ENCODE results near the gene NCAM2.

NCAM2 gene

DNA sequence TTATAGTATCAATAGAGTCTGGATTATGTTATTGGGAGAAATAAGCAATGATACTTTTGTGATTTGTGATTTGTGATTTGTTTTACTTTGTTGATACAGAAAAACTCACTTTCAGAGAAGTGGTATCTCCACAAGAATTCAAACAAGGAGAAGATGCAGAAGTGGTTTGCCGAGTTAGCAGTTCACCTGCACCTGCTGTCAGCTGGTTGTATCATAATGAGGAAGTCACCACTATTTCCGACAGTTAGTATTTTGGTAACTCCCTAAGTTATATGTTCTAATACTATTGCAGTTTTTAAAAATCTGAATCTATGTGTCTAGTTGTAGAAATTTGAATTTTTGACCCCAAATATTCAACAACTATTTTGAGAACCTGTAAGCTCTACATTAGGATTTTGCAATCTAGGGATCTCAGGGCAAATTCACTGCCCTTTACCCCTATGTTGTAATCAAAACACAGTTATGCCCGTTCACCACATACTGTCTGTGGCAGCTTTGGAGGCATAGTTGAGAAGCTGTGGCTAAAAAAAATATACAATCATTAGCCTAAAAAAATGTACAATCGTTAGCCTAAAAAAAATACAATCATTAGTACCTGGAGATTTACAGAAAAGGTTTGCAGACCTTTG lies 288.1 kb downstream of the NCAM2 start:
- no peak for DNase-seq (ENCODE audit: insufficient read length, low spot score)
- FAIRE-seq: no peak

DNA sequence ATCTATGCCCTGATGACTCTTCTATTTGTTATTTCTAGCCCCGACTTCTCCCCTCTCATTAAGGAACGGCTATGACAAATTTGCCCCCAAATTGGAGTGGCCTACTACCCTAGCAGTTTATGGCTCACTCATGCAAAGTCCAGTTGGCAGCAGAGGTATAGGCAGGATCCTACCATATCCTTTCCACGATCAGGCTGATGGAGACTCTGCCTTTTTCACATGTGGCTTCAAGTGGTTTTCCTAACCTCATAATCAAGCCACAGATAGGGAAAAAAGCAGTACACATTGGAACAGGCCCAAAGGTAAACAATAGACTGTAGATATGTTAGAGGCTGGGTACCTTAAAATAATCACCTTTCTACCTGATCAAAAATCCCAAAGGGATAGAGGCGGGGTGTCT lies 292.5 kb downstream of the NCAM2 start:
- no peak for FAIRE-seq
- no peak for DNase-seq (ENCODE audit: insufficient read length, low spot score)

DNA sequence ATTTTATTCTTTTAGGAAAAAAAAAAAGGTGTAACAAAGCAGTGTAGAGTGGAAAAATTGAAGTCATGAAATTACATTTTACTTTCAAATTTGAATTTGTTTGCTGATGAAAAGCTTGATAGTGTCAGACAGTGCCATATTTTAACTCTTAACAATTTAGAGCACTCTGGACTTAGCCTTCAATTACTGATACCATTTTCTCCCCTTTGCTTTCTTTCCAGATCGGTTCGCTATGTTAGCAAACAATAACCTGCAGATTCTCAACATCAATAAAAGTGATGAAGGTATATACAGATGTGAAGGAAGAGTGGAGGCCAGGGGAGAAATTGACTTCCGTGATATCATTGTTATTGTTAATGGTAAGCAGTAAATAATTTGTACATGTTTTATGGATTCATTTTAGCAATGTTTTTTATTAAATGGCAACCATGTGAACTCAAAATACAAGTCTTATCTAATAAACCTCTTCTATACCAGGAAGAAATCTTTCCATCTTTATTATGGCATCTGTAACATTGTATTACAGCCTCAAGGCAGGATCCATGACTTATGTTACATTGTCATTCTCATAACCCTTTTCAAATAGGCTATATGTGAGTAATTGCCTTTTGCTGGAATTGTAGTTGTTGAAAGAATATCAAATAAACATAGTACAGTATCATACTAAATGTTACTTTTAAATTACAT lies 293.8 kb downstream of the NCAM2 start:
- FAIRE-seq (no peak), DNase-seq (ENCODE audit: insufficient read length, low spot score) (no peak)

DNA sequence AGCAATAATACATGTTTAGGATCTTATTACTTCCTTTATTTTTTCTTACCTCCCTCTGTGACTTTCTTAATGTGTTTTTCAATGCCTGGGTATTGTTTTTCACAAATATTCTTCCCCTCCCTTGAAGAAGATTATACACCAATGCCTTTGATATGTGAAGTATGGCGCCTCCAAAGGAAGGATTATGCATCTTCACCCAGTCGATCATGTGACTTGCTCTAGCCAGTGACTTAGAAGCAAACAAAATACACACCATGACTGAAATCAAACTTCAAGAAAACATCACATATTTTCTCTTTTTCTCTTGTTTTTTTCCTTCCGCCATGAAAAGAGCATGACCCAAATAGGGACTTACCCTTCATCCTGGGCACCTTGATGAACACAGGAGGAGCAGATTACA lies 297.1 kb downstream of the NCAM2 start:
- no peak for FAIRE-seq
- no peak for DNase-seq (ENCODE audit: insufficient read length, low spot score)

DNA sequence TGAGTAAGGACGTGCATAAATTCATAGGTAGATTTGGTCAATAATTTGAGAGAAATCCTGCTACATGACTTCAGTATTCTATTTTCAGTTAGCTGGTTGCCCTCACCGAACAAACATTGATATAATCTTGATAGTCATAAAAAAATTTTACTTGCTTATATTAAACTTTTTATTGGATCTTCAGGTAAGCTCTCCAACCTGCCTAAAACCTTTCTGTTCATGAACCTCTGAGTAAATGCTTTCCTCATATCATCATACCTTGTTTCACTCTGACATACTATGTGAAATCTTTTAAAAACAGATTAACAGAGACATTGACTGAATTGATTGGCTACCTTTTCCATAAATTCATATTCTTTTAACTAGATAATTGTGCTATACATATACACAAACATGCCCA lies 299.0 kb downstream of the NCAM2 start:
- no peak for DNase-seq (ENCODE audit: insufficient read length, low spot score)
- FAIRE-seq: no peak

- FAIRE-seq: no peak
Observed at GRCh38 chr21:21301013-21301412, 302.8 kb downstream of the NCAM2 start.

GRCh38 chr21:21309510-21309909 lies 311.3 kb downstream of the NCAM2 start:
- FAIRE-seq (no peak), DNase-seq (ENCODE audit: insufficient read length, low spot score) (no peak)

More at GRCh38 chr21:21301013-21301412, 302.8 kb downstream of the NCAM2 start:
- DNase-seq (ENCODE audit: insufficient read length, low spot score): no peak

GRCh38 chr21:21324297-21324696 lies 326.1 kb downstream of the NCAM2 start:
- DNase-seq (ENCODE audit: insufficient read length, low spot score) (no peak), FAIRE-seq (no peak)

DNA sequence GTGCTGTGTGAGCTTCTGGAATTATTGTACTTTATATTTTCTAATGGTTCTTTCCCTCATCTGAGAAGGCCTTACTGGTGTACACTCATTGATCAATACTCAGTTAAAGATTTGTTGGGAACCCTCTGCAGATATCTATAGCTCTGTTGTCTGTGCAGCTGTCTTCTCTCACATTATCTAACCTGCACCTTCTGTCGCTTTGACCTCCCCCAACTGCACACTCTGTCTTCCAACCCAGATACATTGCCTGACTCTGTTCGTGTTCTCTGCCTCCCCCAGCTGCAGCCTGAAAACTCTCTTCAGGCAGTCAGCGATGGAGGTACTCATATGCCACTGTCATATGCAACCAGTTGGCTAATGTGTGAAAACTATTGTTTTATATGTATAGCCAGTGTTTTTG lies 334.3 kb downstream of the NCAM2 start:
- FAIRE-seq: no peak
- no peak for DNase-seq (ENCODE audit: insufficient read length, low spot score)

- FAIRE-seq (no peak), DNase-seq (ENCODE audit: insufficient read length, low spot score) (no peak)
Observed at GRCh38 chr21:21341041-21341440, 342.8 kb downstream of the NCAM2 start.

GRCh38 chr21:21345296-21345695 lies 347.1 kb downstream of the NCAM2 start:
- DNase-seq (ENCODE audit: insufficient read length, low spot score) (no peak), FAIRE-seq (no peak)

- DNase-seq (ENCODE audit: insufficient read length, low spot score) (no peak), FAIRE-seq (no peak)
Observed at GRCh38 chr21:21345872-21346271, 347.7 kb downstream of the NCAM2 start.

GRCh38 chr21:21366277-21366676 lies 368.1 kb downstream of the NCAM2 start:
- FAIRE-seq (no peak), DNase-seq (ENCODE audit: insufficient read length, low spot score) (no peak)

DNA sequence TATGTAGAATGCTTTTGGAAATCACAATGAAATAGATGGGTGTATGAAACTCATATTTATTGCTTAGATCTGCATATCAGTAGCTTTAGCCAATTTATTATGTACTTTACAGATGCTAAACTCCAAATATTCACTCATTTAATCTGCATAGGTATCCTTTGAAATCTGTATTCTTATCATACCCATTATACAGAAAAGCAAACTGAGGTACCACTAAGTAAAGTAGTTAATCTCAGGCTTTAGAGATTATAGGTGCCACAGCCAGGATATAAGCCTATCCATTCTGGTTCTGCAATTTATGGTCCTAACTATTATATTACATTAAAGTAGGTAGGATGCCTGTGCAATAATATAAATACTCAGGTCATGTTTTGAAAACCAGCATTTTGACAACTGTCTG lies 369.4 kb downstream of the NCAM2 start:
- DNase-seq (ENCODE audit: insufficient read length, low spot score) (no peak), FAIRE-seq (no peak)

DNA sequence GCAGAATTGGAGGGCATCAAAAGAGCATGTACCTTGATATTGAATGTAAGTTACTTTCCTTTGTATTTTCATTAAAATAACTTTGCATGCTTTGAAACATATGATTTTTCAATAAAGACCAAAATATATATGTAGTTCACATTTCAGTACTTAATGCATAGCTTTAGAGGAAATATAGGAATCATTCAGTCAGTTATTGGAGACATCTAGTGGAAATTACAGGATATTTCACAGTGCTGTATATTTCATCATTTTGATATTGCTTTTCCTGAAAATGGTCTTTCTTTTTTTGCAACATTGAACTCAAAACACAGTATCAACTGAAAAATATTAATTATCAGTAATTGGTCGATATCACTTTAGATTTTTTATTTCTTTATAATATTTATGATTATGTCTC lies 375.8 kb downstream of the NCAM2 start:
- FAIRE-seq: no peak
- DNase-seq (ENCODE audit: insufficient read length, low spot score): no peak

GRCh38 chr21:21383126-21383525 lies 384.9 kb downstream of the NCAM2 start:
- DNase-seq (ENCODE audit: insufficient read length, low spot score) (no peak), FAIRE-seq (no peak)

DNA sequence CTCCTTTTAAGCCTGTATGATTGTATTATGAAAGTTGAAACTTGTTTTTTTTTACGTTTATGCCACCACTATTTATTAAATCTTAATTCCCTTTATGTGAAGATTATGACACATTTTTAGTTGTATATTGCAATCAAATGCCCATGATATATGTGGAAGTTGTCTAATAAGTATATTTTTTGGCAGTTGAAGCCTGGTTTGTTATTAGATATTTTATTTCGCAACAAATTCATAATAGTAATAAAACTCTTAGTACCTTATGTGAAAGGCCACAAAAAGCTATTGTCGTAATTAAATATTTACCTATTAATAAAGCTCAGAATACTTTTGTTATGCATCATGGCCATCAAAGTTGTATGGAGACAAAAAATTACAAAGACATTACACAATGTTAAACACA lies 386.8 kb downstream of the NCAM2 start:
- no peak for DNase-seq (ENCODE audit: insufficient read length, low spot score)
- no peak for FAIRE-seq

DNA sequence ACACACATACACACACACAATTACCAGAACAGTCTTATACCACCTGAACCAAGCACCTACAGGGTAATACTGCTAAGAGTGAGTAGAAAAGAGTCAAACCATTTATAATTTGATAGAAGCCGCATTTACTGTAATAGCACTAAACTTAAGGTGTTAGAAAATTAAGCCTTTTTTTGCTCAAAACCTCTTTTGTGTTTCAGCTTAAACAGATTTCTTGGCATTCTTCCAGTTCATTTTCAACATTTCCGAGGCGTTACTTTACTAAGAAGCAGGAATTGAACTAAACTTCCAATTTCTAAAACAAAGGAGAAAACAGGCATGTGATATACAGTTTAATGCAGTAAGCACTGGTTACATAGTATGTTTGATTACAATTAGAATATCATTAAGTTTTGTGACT lies 387.2 kb downstream of the NCAM2 start:
- FAIRE-seq (no peak), DNase-seq (ENCODE audit: insufficient read length, low spot score) (no peak)

DNA sequence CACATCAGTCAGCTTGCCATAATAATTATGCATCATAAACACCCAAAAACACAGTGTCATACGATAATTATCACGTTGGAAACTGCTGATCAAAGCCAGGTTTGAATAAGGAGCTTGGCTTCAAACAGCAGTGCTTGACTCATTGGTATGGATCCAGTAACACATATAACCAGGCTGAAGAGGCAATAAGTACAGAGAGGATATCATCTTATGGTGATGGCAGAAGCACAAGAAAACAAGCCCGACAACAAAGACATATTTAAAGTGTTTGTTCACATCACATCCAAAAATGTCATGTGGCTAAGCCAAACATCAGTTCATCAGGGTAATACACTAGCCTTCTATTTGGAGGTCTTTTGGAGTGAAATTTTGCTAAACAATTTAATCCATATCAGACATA lies 389.7 kb downstream of the NCAM2 start:
- DNase-seq (ENCODE audit: insufficient read length, low spot score) (no peak), FAIRE-seq (no peak)

GRCh38 chr21:21394064-21394463 lies 395.9 kb downstream of the NCAM2 start:
- DNase-seq (ENCODE audit: insufficient read length, low spot score) (no peak), FAIRE-seq (no peak)

DNA sequence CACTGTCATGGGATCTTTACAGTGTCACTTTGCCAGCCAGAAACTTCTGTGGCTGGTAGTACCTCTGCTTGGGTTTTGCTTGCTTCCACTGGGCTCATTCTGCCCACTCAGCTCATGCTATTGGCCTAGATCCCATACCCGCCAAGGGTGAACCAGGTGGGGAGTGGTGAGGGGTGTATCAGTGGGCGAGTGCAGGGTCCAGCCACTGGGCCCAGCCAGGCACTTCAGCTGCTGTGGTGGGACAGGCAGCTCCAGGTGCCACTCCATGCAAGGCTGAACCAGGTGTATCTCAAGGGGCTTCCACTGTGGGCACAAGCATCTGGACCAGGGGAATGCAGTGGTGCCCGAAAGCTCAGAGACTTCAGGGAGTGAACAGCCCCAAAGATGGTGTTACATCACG lies 398.2 kb downstream of the NCAM2 start:
- DNase-seq (ENCODE audit: insufficient read length, low spot score): no peak
- FAIRE-seq: no peak

DNA sequence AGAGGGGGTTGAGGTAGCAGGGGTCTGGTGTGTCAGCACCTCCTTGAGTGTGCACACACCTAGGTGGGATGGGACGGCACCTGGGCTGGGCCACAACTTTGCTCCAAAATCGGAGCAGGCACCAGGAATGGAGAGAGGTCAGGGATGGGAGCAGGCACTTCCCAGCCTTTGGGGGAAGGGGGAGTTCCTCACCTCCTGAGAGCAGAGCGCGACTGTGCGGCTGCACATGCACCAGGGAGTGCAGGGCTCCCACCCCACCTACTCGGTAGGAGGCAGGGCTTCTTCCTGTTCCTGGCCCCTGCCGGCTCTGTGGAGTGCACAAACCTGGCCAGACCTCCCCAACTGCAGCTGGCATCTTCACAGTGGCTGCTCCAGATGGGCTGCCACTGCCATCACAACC lies 399.3 kb downstream of the NCAM2 start:
- FAIRE-seq (no peak), DNase-seq (ENCODE audit: insufficient read length, low spot score) (no peak)

DNA sequence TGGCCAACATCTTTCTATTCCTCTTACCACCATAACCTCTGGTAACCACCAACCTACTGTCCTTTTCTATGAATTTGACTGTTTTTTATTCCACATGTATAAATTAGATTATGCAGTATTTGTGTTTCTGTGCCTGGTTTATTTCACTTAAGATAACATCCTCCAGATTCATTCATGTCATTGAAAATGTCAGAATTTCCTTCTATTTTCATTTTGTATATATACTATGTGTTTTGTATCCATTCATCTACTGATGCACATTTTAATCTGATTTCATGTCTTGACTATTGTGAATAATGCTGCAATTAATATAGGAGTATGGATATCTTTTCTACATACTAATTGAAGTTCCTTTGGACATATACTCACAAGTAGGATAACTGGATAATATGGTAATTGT lies 403.2 kb downstream of the NCAM2 start:
- DNase-seq (ENCODE audit: insufficient read length, low spot score) (no peak), FAIRE-seq (no peak)

Measured in HTR-8/SVneo (cell line).